ENCODE measurements around the gene RPS6KL1.
"Not testable (repeated sequence)": the region's sequence is repeated elsewhere in the genome, so short reads cannot be mapped to it uniquely, and the experiment has no call there.

Gene RPS6KL1

DNA sequence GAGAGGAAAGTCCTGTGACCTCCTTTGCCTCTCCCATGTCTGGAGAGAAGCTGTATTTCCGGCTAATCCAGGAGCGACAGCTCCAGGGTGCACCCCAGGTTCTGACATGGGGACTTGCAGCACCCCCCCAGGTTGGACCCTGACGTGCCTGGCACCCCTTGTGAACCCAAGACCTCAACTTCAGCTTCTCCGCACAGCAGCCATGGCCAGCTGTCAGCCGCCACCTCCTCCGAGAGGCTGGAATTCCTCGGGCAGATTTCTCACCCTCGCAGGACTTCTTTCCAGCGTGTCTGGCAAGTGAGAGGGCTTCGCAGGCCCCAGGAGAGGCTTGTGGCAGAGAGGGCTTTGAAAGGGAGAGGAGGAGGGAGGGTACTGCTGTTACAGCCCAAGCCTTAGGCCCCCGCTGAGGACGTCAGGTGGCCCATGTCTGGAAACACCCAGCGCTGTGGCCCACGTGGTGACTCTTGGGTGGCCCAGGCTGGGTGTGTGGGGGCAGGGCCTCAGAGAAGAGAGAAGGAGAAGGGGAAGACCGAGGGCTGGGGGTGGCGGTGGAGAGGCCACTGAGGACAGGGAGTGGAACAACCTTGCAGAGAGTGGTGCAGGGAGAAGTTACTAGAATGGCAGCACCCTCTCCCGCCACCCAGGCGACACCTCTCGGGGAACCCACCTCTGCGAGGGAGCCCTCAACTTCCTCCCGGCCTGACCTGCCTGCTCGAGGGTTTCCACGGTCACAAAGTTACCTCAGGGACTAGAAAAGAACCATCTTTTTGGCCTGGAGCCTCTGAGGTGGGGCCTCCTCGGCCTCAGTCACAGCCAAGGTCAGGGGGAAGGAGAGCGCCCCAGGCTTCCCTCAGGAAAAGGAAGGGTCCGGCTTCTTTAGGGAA, 11.7 kb upstream of the RPS6KL1 start:
- peak; percentile 17 to 43 for DNase-seq

DNA sequence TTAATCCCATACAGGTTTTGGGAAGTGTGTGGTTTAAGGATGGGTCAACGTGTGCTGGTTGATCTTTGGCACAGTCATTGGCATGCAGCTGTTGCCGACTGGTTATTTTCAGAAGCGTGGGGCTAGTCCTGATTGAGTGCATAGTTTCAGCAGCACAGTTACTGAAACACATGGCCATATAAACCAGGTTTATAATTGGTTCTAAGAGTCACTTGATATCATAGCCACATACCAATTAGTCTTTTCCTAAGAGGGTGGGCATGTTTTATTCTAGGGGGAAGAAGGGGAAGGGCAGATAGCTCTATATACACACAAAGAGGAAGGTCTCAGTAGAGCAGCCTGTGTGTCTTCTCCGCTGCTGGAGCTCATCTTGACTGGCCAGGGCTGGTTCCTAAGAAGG, 11.0 kb upstream of the RPS6KL1 start:
- DNase-seq = peak; percentile 19 to 30

DNA sequence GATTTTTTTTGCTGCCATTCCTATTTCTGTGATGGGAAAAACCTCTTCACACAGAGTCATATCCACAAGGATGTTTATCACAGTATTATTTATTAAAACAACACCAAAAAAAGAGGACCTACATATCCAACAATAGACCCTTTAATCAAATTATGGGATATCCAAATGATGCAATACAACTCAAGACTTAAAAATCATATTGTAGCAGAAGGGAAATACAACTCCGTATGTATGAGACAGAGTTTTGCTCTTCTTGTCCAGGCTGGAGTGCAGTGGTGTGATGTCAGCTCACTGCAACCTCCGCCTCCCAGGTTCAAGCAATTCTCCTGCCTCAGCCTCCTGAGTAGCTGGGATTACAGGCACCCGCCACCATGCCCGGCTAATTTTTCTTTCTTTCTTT, 9.9 kb upstream of the RPS6KL1 start:
- not testable (repeated sequence) for DNase-seq

DNA sequence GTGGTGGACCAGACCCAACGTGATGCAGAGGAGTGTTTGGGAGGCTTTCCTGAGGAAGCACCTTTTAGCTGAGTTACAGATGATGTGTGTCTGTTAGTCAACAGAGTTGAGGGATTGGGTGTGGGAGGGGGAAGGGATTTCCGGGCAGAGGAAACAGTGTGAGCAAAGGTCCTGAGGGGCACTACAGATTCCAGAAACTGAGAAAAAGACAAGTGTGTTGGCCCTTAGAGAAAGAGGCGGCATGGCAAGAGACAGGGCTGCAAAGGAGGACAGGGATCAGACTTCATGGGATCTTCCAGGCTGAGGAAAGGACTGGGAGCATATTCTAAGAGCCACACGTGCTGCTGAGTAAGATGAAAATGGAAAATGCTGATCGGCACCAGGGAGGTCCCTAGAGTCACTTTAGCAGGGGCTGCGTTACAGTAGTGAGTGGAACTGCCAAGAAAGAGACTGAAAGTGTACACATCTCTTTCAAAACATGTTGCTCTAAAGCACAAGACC, 9.4 kb upstream of the RPS6KL1 start:
- DNase-seq = peak; percentile 89 to 90

DNA sequence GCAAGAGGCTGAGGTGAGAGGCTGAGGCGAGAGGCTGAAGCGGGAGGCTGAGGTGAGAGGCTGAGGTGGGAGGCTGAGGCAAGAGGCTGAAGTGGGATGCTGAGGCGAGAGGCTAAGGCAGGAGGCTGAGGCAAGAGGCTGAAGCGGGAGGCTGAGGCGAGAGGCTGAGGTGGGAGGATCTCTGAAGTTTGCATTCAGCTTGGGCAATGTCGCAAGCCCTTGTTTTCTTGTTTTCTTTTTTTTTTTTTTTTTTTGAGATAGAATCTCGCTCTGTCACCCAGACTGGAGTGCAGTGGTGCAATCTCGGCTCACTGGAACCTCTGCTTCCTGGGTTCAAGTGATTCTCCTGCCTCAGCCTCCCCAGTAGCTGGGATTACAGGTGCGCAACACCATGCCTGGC, 8.7 kb upstream of the RPS6KL1 start:
- not testable (repeated sequence) for DNase-seq

DNA sequence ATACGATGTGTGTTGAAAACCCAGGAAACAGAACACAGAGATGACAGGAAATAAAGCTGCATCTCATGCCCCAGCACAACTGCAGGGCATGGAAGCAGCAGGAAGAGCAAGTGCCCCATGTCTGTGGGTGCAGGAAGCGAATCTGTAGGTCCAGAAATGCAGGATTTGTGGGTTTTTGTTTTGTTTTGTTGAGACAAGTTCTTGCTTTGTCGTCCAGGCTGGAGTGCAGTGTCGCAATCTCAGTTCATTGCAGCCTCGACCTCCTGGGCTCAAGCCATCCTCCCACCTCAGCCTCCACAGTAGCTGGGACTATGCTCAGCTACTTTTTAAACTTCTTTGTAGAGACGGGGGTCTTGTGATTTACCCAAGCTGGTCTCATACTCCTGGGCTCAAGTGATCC, 6.2 kb upstream of the RPS6KL1 start:
- no peak for DNase-seq

DNA sequence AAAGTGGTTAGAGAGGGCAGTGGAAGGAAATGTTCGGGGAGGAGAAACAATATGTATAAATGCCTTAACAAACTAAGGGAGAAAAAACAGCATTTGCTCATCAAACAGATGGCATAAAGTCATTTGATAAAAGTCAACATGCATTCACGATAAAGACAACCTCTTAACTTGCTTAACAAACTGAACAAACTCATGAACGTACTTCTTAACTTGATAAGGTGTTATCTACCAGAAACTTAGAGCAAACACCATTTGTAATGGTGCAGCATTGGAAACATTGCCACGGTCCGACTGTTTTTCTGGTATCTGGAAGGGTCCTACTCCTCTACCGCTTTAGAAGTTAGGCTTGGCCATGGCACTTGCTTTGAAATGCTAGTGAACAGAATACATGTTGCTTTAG, 4.2 kb upstream of the RPS6KL1 start:
- DNase-seq = no peak

DNA sequence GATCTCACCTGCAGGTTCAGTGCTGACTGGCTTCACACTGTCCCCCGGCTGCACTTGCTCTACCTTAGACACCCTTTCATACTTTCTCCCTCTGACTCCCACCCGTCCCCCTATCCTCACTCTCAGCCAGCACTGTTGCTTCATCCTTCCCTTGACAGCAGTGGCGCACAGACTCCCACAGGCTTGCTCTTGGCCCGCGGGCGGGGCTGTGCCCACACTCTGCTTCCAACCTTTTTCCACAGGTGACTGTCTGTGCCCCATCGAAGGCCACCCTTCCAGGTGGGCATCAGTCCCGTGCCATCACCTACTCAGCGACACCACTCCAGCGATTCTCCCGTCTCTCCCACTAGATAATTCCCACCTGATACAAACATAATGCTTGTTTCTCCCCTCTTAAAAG, 1.0 kb upstream of the RPS6KL1 start:
- no peak for DNase-seq

DNA sequence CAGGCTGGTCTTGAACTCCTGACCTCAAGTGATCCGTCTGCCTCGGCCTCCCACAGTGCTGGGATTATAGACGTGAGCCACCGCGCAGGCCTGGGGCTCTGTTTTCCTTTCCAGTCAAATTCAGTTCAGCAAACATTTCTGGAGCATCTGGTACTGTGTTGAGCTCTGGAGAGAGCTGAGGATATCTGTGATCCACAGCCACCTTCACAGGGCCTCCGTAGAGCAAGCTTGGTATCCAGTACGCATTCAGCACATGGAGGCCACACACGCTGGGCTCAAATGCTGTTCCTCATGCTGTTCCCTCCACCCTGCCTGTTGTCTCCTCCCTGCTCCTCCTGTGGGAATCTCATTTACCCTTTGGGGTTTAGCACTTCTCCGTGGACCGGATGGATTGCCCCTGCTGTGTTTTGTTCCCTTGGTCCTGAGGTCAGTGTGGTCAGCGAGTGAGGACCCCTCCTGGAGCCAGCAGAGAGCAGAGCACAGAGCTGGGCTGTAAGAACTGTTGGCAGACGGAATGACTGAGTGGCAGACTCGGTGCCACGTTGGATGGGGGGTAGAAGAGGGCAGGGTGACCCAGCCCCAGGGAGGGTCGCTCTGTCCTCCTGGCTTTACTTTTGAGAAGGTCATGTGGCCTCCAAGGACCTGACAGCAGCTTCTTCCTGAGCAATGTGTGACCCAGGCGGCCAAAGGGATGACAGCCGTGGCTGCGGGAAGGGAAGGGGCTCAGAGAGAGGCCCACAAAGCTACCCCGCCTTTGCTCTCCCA, 891 bp downstream of the RPS6KL1 start:
- DNase-seq = no peak

DNA sequence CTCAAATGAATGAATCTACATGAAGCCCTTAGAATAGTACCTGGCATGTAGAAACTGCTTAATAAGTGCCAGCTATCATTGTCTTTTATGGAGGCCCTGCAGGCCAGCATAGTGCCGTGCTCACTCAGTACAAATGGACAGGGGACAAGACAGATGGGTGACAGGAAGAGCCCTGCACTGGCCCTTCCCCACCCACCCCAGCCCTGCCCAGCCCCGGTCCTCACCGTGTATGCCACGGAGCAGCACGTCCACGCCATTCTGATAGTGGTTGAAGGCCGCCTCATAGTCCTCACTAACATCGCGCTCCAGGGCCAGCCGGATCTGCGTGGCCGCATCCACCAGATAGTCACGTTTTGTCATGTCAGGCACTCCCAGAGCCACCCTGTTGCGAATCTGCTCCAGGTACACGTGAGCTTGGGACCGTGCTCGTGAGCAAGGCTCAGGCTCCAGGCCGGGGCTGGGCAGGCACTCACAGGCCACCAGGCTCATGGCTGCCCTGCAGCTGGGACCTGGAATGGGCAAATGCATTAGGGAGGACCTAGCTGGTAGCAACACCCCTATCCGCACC, 1.9 kb downstream of the RPS6KL1 start:
- DNase-seq = no peak

DNA sequence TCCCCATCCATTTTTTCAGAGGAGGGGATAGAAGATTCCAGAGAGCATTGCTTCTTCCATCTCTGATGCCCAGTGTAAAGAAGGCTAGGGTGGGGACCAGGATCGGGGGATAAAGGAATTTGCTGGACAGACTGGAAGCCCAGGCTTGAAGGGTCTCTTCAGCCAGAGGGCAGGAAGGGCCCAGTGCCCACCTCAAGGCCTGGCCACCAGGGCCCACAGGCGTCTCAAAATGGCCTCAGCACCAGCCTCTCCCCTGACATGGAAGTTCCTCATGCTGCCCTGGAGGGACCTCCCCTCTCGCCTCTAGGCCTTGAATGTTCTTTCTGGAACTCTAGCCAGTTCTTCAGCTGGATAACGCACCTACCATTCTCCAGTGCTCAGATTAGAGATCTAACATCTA, 2.8 kb downstream of the RPS6KL1 start:
- DNase-seq = no peak

DNA sequence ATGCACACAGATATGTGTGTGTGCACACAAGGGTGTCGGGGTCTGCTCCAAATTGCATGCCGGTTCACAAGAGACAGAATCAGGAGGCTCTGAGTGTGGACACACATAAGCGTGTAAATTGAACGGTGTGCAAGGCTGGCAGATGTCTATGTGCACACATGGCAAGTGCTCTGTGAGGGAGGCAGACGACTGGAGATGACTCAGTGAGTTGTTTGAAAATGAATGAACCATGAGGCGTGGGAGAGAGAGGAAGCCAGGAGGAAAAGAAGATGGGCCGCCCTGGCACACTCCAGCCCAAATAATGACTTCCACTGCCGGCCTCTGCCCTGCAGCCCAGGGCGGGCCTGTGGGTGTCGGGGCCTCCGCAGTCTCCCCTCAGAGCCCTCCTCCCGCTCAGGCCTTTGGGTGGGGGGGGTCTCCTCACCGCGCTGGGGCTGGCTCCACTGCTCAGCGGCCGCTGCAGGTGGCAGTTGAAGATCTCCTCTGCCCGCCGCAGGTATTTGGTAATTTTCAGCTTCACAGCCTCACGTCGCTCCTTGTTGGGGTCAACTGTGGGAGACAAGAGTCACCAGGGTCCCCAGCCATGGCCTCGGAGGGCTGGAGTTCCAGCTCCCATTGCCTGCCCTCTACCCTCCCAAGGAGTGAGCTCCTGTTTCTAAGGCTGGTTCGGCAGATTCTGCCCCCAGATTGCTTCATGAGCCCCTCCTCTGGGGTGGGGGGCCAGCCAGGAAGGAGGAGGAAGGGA, 3.5 kb downstream of the RPS6KL1 start:
- DNase-seq = no peak

DNA sequence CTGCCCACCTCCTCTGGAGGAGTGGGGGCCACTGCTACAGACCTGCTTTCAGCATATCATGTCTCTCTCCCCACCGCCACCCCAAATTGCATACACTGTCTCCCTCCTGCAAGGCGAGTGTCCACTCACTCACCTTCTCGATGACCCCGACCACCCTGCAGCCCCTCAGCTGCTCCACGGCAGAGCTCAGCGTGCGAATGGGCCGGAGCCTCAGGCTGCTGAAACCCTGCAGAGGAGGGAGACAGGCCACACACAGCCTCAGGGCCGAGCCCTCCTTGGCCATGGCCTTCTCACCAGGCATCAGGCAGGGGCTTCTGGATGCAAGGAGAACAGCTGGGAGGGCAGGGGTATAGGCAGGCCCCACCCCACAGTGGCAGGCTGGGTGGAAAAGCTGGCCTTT, 4.7 kb downstream of the RPS6KL1 start:
- no peak for DNase-seq

DNA sequence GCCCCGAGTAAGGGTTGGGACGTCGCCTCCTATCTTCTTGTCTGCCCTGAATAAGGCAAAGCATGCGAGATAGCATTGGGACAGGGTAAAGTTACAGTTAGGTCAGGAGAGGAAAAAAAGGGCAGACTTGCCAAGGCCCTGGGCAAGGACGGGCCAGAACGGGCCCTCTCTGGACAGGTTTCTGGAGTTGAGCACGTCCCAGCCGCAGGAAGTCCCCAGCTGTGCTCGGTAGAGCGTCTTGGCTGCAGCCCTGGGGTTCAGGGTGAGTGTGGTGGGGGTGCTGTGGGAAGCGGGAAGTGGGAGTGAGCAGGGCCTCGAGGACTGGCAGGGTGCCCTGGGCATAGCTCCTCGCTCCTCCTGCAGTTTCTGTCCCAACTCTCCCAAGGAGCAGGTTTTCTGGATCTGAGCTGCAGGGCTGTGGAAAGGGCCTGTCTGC, 5.4 kb downstream of the RPS6KL1 start:
- DNase-seq = no peak

DNA sequence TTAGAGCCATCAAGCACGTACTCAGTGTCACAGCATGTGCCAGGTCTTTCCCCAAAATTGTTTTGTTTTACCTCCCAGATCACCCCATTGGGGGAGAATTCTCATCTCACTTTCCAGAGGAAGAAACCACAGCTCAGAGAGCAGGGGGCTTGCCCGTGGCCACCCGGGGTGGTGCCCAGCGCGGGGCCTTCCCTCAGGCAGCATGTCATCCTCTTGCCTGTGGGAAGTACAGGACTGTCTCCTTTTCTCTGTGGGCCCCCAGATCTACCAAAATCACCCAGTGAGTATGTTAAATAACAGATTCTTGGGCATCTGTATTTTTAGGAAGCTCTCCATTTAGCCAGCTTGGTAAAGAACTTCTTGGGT, 5.9 kb downstream of the RPS6KL1 start:
- DNase-seq = no peak

DNA sequence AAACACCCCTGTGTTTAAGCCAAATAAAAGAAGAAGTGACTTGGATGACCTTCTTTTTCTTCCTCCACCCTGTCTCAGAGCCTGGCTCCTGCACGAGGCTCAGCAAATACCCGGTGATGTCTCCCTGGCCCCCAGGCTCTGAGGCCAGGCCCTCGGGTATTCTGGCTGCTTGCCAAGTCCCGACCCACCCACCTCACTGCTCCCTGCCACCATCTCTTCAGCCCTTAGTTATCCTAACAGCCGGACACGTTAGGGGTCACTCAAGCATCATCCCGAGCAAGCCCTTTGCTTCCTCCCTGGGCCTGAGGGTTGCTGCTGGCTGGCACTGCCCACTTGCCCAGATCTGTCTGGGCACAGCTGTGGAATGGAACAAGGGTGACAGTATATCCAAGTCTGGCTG, 7.2 kb downstream of the RPS6KL1 start:
- no peak for DNase-seq

DNA sequence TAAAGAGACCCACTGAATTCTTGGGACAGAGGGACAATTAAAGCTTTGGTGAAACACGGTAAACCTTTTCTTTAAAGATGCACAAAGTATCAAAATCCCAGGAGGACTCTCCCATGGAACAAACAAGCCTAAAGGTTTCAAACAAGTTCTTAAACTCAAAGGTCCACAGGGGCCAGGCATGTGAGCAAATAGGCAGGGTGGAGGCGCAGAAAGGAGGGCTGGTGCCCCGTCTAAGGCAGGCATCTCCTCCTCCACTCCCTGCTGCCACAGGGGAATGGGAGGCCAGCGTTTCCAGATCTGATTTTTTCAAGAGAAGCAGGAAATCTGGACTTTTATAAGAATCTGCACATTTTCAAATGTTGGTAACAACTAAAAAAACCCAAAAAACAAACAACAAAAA, 7.6 kb downstream of the RPS6KL1 start:
- DNase-seq = no peak

DNA sequence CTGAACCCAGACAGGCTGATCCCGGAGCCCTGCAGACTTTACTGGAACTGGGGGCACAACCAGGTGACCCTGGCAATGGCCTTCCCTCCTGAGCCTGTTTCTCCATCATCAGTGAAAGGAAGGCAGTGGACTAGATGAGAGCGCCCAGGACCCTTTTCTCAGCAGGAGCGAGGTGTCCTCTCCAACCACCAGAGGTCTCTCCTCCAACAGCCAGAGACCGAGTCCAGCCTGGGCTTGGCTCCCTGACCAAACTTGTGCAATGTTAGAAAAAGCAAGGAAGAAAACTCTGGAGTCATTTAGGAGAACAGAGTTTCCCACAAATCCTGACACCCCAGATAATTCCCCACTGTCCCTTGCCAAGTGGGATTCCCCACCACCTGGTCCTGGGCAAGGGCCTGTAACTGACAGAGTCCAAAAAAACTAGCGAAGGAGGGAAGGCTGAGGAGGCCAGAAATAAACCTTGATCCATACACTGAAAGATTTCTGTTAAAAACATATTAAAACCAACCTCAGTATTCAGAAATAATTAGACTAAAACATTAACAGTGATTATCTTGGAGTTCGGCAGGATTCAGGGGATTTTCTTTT, 9.0 kb downstream of the RPS6KL1 start:
- DNase-seq = peak; percentile 48 to 56

DNA sequence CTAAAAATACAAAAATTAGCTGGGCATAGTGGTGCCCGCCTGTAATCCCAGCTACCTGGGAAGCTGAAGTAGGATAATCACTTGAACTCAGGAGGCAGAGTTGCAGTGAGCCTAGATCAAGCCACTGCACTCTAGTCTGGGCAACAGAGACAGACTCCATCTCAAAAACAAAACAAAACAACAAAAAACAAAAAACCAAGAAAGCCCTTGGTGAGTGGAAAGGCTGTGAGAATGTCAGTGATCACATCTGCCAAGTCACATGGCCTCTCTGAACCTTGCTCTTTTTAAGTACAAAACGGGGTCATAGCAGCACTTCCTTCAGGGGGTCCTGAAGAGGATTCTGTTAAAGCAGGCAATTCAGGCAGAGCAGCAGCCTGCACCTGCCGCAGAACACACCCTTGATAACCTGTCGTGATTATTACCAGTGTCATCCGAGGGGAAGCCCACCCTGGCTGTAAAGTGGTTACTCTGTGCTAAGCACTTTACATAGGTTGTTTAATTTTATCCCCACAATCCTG, 9.6 kb downstream of the RPS6KL1 start:
- no peak for DNase-seq

DNA sequence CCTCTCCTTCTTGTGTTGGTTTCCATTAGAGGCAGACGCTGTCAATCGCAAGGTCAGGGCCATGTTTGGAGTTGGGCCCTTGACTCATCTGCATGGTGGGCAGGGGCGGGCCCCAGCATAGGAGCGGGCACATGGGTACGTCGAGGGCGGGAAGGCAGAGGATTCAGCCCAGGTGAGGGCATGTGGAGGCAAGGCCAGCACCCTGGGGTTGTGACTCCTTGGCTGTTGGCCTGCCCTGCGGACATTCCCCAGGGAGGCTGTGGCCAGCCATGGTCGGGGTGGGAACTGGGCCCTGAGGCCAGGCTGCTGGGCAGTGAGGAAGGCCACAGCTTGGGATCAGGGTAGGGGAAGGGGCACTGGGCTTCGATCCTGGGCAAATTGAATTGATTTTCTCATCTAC, 10.3 kb downstream of the RPS6KL1 start:
- DNase-seq = no peak

DNA sequence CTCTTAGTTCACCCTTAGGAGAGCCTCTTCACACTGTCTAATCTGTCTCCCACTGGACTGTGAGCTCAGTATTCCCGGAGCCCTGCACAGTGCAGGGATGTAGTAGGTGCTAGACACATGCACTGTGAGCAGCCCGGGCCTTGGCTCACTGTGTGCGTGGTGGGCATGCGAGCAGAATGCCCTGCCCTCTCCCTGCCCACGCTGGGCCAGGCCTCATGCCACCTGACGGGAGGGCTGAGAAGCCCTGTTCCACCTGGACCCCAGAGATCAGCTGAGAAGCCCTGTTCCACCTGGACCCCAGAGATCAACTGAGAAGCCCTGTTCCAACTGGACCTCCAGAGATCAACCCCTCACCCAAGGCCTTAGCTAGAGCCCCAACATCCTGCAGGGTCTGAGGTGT, 10.9 kb downstream of the RPS6KL1 start:
- DNase-seq = no peak

DNA sequence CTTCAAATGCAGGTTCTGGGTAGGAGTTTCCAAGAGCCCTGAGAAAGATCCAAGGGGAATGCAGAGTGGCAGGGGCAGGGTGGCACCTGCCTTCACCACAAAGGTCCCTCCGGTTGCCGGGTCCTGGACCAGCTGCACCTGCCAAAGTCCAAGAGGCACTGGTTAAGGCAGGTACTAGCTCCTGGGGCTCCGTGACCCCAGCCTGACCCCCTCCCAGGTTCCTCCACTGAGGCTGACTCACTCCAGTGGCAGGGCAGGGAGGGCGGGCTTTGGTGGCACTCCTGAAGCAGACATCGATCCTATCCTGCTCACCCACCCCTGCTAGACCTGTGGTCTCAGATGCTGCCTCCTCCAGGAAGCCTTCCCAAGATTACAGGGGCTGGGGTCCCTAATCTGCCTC, 11.4 kb downstream of the RPS6KL1 start:
- no peak for DNase-seq

Data from Kasumi-1 (cell line).